GM12892 (cell line): Measurements from ENCODE around the gene SIK3.

ENCODE experiments used
- POLR2A ChIP-seq: IDR thresholded peaks from 2 replicates; pipeline ENCODE4 v1.6.1; 2011; ENCODE audit warnings: low read depth, low read length, control low read depth
- POLR2AphosphoS5 ChIP-seq: IDR thresholded peaks from 2 replicates; pipeline ENCODE4 v1.6.1; 2011; ENCODE audit warnings: low read depth, low read length, control low read depth
- TAF1 ChIP-seq: IDR thresholded peaks from 2 replicates; pipeline ENCODE4 v1.6.1; 2011; ENCODE audit warnings: low read depth, mild to moderate bottlenecking, control low read depth, low read length, borderline replicate concordance

DNA sequence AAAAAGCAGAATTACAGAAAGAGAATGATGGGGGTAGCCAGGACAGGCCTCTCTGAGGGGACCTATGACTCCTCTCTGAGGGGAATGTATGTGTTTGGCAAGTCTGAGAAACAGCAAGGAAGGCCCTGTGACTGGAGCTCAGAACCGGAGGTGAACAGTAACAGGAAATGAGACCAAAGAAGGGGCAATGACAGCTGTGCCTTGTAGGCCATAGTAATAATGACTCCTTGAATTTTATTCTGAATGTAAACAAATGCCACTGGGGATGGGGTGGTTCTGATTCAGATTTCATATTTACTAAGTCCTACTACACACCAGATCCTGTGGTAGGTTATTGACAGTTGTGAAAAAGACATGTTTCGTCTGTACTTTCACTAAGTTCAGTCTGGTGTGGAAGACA lies 208.0 kb downstream of the SIK3 start:
- no peak for TF ChIP-seq POLR2A
- no peak for TF ChIP-seq POLR2AphosphoS5
- no peak for TF ChIP-seq TAF1
